MCF 10A (cell line): ENCODE results near the gene ORMDL2. TPM values are rescaled to one million over a fixed set of nuclear protein-coding genes. Genes with fewer than 3 reads are reported as not detected.
"Not testable (repeated sequence)": the region's sequence is repeated elsewhere in the genome, so short reads cannot be mapped to it uniquely, and the experiment has no call there.

Source experiments
- BruUV-seq: library from RNA; stranded (reverse); fragments of 400-500 nt; replicated peaks from 2 replicates; lab custom pipeline; 2021; lab: Mats Ljungman, UMichigan
- CTCF ChIA-PET: fragments of 300-600 bp; sonication (Branson Sonifier 250); formaldehyde crosslinking; extraction: SDS; loops from one replicate; lab custom pipeline; 2021; ENCODE audit warnings: antibody characterized with exemption, inconsistent platforms; lab: Yijun Ruan, JAX
- POLR2A ChIA-PET: fragments of 300-600, 350-650 bp; sonication (Branson Sonifier 250); formaldehyde crosslinking; extraction: SDS; loops from one replicate; lab custom pipeline; 2020; ENCODE audit warnings: antibody characterized with exemption, inconsistent platforms; lab: Yijun Ruan, JAX
- DNase-seq: peaks from one replicate; pipeline ENCODE4 v3.0.0-alpha.2; 2018; ENCODE audit not compliant: unreplicated experiment
- H3K27ac Mint-ChIP-seq: one replicate; pipeline ENCODE4 v1.8.0; 2022; ENCODE audit warnings: mild to moderate bottlenecking, low read depth, mixed read lengths; ENCODE audit not compliant: unreplicated experiment
- H3K27me3 Mint-ChIP-seq: one replicate; pipeline ENCODE4 v1.8.0; 2022; ENCODE audit warnings: mixed read lengths; ENCODE audit not compliant: insufficient read depth, unreplicated experiment
- H3K36me3 Mint-ChIP-seq: one replicate; pipeline ENCODE4 v1.8.0; 2022; ENCODE audit warnings: mild to moderate bottlenecking, moderate library complexity, mixed read lengths; ENCODE audit not compliant: insufficient read depth, unreplicated experiment
- H3K4me1 Mint-ChIP-seq: one replicate; pipeline ENCODE4 v1.8.0; 2022; ENCODE audit warnings: mixed read lengths; ENCODE audit not compliant: insufficient read depth, unreplicated experiment
- H3K4me3 Mint-ChIP-seq: one replicate; pipeline ENCODE4 v1.8.0; 2022; ENCODE audit warnings: mild to moderate bottlenecking, moderate library complexity, mixed read lengths; ENCODE audit not compliant: unreplicated experiment
- H3K9me3 Mint-ChIP-seq: one replicate; pipeline ENCODE4 v1.8.0; 2022; ENCODE audit warnings: mixed read lengths; ENCODE audit not compliant: unreplicated experiment
- intact Hi-C: fragments of 100-400 bp; cut with micrococcal nuclease; formaldehyde crosslinking; loops from 2 replicates; pipeline ENCODE4 v1.14.1; 2022
- total RNA-seq: library from RNA; stranded (reverse); gene quantifications from 2 replicates; pipeline ENCODE4 v1.2.3, GENCODE V29; 2022
- TF ChIP-seq, protein P1 (sequence below): fragments of 200-600 bp; IDR thresholded peaks from one replicate; pipeline ENCODE4 v1.8.0; 2022; ENCODE audit warnings: antibody characterized with exemption, mild to moderate bottlenecking; ENCODE audit not compliant: unreplicated experiment

The ORMDL2 gene
- total RNA-seq, 1 experiment from 2014 or later: 54.6 TPM

DNA sequence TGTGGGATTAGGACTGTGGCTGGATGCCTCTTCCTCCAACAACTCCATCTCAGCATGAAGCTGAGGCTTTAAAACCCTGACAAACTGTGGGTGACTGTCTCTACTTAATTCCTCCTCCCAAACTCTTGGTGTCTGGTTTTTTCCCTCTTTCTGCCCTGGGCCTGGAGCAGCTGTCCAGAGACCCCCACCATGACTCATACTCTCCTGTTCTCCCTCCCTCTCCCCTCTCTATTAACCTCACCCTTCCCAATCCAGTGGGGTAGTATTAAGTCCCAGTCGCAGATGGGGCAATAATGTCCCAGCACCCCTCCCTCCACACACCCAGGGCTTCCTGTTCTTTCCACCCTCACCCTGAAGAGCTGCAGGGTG, 13.6 kb downstream of the ORMDL2 start:
- no peaks in the 10 kb centered on the region for H3K9me3 Mint-ChIP-seq
- peak overlapping the region; percentile 97 for H3K4me3 Mint-ChIP-seq
- BruUV-seq: no TSS peak
- intact Hi-C loops: no loop called here
- DNase-seq: no peak
- no peak overlapping the region for H3K27ac Mint-ChIP-seq
- no peaks in the 10 kb centered on the region for H3K27me3 Mint-ChIP-seq
- POLR2A ChIA-PET: interaction anchor here (0.5 to 6.8 kb wide), 11 partner anchors 10 to 166 kb away, joined by 3 to 129 read pairs (median 7); partner anchors contain the start of genes DGKA, ORMDL2, PYM1 and RAB5B
- TF ChIP-seq, protein P1, sequence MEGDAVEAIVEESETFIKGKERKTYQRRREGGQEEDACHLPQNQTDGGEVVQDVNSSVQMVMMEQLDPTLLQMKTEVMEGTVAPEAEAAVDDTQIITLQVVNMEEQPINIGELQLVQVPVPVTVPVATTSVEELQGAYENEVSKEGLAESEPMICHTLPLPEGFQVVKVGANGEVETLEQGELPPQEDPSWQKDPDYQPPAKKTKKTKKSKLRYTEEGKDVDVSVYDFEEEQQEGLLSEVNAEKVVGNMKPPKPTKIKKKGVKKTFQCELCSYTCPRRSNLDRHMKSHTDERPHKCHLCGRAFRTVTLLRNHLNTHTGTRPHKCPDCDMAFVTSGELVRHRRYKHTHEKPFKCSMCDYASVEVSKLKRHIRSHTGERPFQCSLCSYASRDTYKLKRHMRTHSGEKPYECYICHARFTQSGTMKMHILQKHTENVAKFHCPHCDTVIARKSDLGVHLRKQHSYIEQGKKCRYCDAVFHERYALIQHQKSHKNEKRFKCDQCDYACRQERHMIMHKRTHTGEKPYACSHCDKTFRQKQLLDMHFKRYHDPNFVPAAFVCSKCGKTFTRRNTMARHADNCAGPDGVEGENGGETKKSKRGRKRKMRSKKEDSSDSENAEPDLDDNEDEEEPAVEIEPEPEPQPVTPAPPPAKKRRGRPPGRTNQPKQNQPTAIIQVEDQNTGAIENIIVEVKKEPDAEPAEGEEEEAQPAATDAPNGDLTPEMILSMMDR: no peak
- CTCF ChIA-PET: interaction anchor here (1.6 to 3.0 kb wide), 2 partner anchors 11 to 99 kb away, joined by 4 to 12 read pairs; partner anchors contain the start of gene DGKA
- H3K36me3 Mint-ChIP-seq: peaks cover 14% of the 10 kb centered on the region
- H3K4me1 Mint-ChIP-seq: peaks cover 22% of the 10 kb centered on the region

DNA sequence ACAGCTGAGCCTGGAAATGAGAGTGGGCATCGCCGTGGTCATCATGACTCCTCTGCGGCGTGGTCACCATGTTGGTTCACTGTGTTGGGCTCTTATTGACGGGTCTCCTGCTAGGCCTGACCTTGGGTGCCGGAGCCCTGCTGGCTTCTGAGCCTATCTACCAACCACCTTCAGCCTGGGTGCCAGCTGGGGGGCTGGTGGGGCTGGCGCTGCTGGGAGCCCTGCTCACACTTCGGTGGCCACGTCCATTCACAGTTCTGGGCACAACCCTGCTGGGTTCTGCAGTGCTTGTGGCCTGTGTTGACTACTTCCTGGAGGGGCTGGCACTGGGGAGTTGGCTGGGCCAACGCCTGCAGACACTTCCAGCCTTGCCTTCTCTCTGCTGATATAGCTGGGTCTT, 15.2 kb downstream of the ORMDL2 start:
- TF ChIP-seq, protein P1: no peak
- peaks cover 22% of the 10 kb centered on the region for H3K4me1 Mint-ChIP-seq
- H3K36me3 Mint-ChIP-seq: peaks cover 12% of the 10 kb centered on the region
- BruUV-seq: no TSS peak
- no peak overlapping the region for H3K4me3 Mint-ChIP-seq
- peak overlapping the region; percentile 6 for H3K27ac Mint-ChIP-seq
- intact Hi-C loops: no loop called here
- DNase-seq: no peak
- no peaks in the 10 kb centered on the region for H3K9me3 Mint-ChIP-seq
- H3K27me3 Mint-ChIP-seq: no peaks in the 10 kb centered on the region
- POLR2A ChIA-PET: no interaction called here
- CTCF ChIA-PET: no interaction called here

GRCh38 chr12:55834400-55834799, 16.6 kb downstream of the ORMDL2 start:
- H3K27ac Mint-ChIP-seq, H3K4me3 Mint-ChIP-seq, H3K36me3 Mint-ChIP-seq, intact Hi-C loops, CTCF ChIA-PET, H3K9me3 Mint-ChIP-seq, DNase-seq, H3K27me3 Mint-ChIP-seq, BruUV-seq, POLR2A ChIA-PET: not testable (repeated sequence)
- peaks cover 28% of the 10 kb centered on the region for H3K4me1 Mint-ChIP-seq

- CTCF ChIA-PET: interaction anchor here (0.7 kb wide), 1 partner anchor 79 kb away, joined by 4 read pairs; no protein-coding TSS in a partner anchor
- no peak overlapping the region for H3K27ac Mint-ChIP-seq
These were observed 20.5 kb downstream of the ORMDL2 start for GRCh38 chr12:55838361-55838760.

More at GRCh38 chr12:55838361-55838760, 20.5 kb downstream of the ORMDL2 start:
- no peak overlapping the region for H3K4me3 Mint-ChIP-seq
- intact Hi-C loops: no loop called here
- POLR2A ChIA-PET: interaction anchor here (1.5 kb wide), 1 partner anchor 9 kb away, joined by 5 read pairs; the partner anchor contains the start of gene DNAJC14
- H3K9me3 Mint-ChIP-seq: no peaks in the 10 kb centered on the region
- H3K36me3 Mint-ChIP-seq: no peaks in the 10 kb centered on the region
- TF ChIP-seq, protein P1: no peak
- DNase-seq: no peak
- H3K27me3 Mint-ChIP-seq: no peaks in the 10 kb centered on the region
- no TSS peak for BruUV-seq
- peaks cover 17% of the 10 kb centered on the region for H3K4me1 Mint-ChIP-seq
